H1 (cell line): ENCODE results near the gene OR2V2. TPM values are rescaled to one million over a fixed set of nuclear protein-coding genes. Genes with fewer than 3 reads are reported as not detected.

Experiments
- CBX5 ChIP-seq: fragments of 300-800, 300-1000 bp; sonication (generic); IDR thresholded peaks from 2 replicates; pipeline ENCODE4 v1.7.1; 2016; ENCODE audit warnings: antibody characterized with exemption, low read length, low read depth
- CEBPB ChIP-seq: IDR thresholded peaks from 2 replicates; pipeline ENCODE4 v1.6.1; 2012; ENCODE audit warnings: low read depth, low read length
- FOSL1 ChIP-seq: IDR thresholded peaks from 2 replicates; pipeline ENCODE4 v1.6.1; 2011; ENCODE audit warnings: mild to moderate bottlenecking, low read depth, low read length, moderate library complexity; ENCODE audit not compliant: insufficient read depth
- HDAC2 ChIP-seq, 2 experiments: fragments of 300-600 bp in 1 of 2; sonication (generic) in 1 of 2; IDR thresholded peaks; 2 replicates each; pipeline ENCODE4 v1.6.1; 2011 to 2012; ENCODE audit warnings: low read depth in 2 of 2, low read length in 2 of 2, mild to moderate bottlenecking in 2 of 2, moderate library complexity in 2 of 2, borderline replicate concordance in 1 of 2, inconsistent platforms in 1 of 2
- RAD21 ChIP-seq, 2 experiments: IDR thresholded peaks in 1 of 2; conservative IDR thresholded peaks in 1 of 2; 2 replicates each; pipeline ENCODE4 v1.6.1; 2011; ENCODE audit warnings: low read depth in 2 of 2, low read length in 2 of 2, improper control_type of control experiment in 1 of 2, inconsistent platforms in 1 of 2, mild to moderate bottlenecking in 1 of 2, moderate library complexity in 1 of 2
- SIX5 ChIP-seq: IDR thresholded peaks from 2 replicates; pipeline ENCODE4 v1.6.1; 2011; ENCODE audit warnings: mild to moderate bottlenecking, low read depth, low read length
- polyA plus RNA-seq, 7 experiments: library from polyadenylated mRNA; depleted of rRNA in 3 of 7; stranded (reverse) in 5 of 7; unstranded in 2 of 7; fragments of >200 nt in 5 of 7; fragments of 200-250 nt in 2 of 7; gene quantifications; 1 replicate in 5 of 7; 2 replicates in 1 of 7; 4 replicates in 1 of 7; pipeline versions ENCODE4 v1.2.1 to v1.2.3, GENCODE V29; 2011 to 2013; ENCODE audit warnings: missing spikeins in 2 of 7, mixed read lengths in 2 of 7
- total RNA-seq: library from RNA; stranded (reverse); fragmentation: NEBNext Ultra II Directional; extraction: Animal tissue kit (Norgen Biotek cat#: 25700); gene quantifications from 2 replicates; pipeline ENCODE4 v1.2.1, GENCODE V29; 2021

The OR2V2 gene
- total and polyA plus RNA-seq, 2 of the 8 experiments (the other 6 are each of a cell fraction or from before 2014, with no cell fraction given): not detected

DNA sequence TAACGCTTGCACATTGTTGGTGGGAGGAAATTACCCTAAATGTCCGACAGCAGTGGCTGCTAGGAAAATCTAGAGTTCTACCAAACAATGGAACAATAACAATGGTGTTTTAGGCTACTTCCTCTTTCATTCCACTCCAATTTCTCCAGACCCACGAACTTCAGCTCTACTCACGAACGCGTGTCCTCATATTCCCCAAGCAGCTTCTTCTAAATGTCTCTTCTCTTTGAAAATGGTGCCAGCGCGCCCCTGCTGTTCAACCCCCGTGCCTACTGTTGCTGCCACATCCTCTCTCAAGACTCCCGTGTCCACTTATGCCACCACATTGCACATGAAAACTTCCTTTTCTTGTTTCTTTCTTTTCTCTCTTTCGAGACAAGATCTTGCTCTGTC lies 25.6 kb downstream of the OR2V2 start (continued):
- TF ChIP-seq FOSL1 (no peak), CEBPB (no peak), CBX5 (no peak), SIX5 (no peak), HDAC2 (IDR thresholded peaks at IDR 0.05; ENCODE audit: borderline replicate concordance in 1 of 2, low read depth in 2 of 2, low read length in 2 of 2) (no peak), RAD21 (IDR thresholded peaks at IDR 0.05 in 1 of 2, conservative IDR thresholded peaks at IDR 0.05 in 1 of 2; ENCODE audit: low read depth in 2 of 2, low read length in 2 of 2) (no peak)
- TF ChIP-seq, all 59 proteins: peak for 0
